HFF-Myc (cell line): Measurements from ENCODE around the gene TPST2.

ENCODE experiments used
- DNase-seq: peaks from one replicate; pipeline ENCODE4 v3.0.0-alpha.2; 2011; ENCODE audit warnings: low read depth; ENCODE audit errors: extremely low read depth
- H3K4me3 ChIP-seq: replicated peaks from 2 replicates; pipeline ENCODE4 v1.5.1; 2011; ENCODE audit warnings: low read depth, mild to moderate bottlenecking, control low read depth, low read length
- TF ChIP-seq, protein P1 (sequence below): IDR thresholded peaks from 2 replicates; pipeline ENCODE4 v1.5.1; 2012; ENCODE audit warnings: mild to moderate bottlenecking, low read depth, low read length, control low read depth; ENCODE audit errors: missing control alignments

TPST2 gene

DNA sequence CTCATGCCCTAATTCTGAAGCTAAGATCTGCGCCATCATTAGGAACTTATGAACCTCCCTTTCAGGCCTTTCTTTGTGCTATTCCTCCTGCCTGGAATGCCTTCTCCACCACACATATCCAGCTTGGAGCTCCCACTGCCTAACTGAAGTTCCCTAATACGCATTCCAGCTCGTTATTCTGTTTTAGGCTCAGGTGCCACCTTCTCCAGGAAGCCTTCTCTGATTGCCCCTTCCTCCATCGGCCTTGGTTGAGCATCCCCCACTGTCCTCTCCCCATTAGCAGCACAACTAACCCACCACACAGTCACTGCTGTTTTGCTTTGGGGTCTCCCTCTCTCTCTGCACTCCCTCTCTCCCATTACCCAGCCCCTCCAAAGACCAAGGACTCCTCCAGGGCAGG is 22.7 kb upstream of the TPST2 start:
- no peak overlapping the region for H3K4me3 ChIP-seq
- no peak for DNase-seq
- TF ChIP-seq, protein P1, sequence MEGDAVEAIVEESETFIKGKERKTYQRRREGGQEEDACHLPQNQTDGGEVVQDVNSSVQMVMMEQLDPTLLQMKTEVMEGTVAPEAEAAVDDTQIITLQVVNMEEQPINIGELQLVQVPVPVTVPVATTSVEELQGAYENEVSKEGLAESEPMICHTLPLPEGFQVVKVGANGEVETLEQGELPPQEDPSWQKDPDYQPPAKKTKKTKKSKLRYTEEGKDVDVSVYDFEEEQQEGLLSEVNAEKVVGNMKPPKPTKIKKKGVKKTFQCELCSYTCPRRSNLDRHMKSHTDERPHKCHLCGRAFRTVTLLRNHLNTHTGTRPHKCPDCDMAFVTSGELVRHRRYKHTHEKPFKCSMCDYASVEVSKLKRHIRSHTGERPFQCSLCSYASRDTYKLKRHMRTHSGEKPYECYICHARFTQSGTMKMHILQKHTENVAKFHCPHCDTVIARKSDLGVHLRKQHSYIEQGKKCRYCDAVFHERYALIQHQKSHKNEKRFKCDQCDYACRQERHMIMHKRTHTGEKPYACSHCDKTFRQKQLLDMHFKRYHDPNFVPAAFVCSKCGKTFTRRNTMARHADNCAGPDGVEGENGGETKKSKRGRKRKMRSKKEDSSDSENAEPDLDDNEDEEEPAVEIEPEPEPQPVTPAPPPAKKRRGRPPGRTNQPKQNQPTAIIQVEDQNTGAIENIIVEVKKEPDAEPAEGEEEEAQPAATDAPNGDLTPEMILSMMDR = no peak

DNA sequence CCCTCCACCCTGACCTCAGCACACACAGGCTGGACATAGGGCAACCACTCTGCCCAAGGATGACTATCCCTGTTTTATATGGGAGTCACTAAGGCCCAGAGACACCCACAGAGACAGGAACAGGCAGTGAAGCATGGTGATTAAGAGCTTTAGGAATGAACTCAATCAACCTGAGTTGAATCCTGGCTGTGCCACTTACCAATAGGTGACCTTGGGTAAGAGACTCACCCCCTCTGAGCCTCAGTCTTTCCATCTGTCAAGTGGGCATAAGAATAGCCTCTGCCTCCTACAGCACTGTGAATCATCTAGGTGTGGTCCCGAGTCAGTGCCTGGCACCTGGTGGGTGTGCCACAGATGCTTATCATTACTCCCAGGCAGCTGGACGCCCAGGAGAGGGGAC is 21.1 kb upstream of the TPST2 start:
- H3K4me3 ChIP-seq = no peak overlapping the region
- DNase-seq = no peak
- TF ChIP-seq, protein P1 = no peak

DNA sequence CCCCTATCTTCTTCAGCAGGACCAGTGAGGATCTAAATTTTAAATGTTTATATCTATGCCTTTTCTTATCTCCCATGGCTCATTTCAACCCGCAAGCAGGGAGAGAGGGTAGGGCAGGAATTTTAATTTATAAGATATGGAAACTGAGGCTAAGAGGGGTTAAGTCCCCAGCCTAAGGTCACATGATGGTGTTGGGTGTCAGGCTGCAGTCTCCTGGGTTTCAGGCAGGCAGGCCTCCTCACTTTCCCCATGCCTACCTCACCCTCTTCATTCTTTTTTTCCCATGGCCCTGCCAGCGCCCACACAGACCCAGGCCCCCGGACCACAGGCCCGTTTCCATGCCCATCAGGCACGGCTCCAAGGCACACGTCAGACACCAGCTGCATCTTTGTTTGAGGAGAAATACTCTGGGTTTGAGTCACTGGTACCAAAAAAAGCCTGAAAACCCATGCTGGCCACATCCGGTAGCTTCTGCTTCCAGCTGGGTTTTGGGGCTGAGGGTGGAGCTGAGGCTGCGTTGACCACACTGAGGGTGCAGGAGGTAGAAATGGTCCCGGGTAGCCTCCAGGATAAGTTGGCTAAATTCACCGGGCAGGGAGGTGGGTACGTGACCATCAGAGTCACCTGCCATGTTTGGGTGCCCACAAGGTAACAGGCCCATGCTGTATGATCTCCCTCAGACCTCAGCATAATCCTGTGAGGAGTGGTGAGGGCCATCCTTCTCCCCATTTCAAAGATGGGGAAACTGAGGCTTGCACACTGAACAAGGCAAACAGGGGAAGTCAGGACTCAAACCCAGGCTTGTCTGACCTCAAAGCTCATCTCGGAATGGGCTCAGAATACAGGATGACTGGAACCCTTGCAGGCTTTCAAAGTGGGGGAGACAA is 20.4 kb upstream of the TPST2 start:
- H3K4me3 ChIP-seq = no peak overlapping the region
- peak; percentile 87 for DNase-seq
- TF ChIP-seq, protein P1 = no peak

DNA sequence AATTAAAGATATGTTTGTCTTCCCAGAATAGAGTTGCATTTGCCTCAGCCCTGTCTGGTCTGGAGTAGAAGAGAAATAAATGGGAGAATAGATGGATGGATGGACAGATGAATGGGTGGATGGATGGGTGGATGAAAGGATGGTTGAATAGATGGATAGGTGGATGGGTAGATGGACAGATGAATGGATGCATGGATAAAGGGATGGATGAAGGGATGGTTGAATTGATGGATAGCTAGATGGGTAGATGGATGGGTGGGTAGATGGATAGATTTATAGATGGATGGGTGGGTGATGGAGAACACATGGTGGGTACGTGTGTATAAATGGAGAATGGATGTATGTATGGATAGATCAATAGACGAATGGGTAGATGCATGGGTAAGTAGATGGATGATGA is 19.4 kb upstream of the TPST2 start:
- DNase-seq = no peak
- H3K4me3 ChIP-seq = no peak overlapping the region
- TF ChIP-seq, protein P1 = no peak

DNA sequence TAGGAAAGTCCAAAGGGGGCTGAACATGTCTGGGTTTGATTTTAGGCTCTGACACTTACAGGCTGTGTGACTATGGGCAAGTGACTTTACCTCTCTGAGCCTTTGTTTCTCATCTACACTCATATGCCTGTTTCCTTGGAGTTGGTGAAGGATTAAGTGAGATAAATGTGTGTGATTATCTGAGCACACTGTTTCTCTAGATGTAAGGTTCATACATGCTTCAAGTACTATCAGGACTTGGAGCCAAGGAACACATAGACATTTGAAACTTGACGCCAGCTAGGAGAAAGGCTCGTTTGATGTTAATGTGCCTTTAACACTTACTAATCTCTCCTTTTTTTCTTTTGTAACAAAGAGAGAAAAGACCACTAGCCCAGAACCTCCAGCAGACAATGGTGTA is 18.2 kb upstream of the TPST2 start:
- no peak for DNase-seq
- TF ChIP-seq, protein P1 = no peak
- H3K4me3 ChIP-seq = no peak overlapping the region

DNA sequence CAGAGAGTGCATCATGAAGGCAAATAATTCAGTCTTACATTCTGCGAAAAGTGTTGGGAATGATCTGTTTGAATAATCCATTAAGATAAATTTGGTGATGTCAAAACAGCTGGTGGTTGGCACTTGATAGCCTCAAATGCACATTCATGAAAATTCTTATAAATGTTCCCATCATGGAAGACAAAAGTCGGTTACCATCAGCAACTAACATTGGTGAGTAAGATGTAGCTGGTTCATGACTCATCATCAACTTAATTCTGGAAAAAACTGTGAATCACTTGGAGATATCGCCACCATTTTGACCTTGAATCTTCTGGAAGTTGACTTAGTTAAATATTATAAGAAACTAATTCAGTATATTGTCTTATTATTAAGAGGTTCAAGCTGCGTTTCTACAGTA is 16.7 kb upstream of the TPST2 start:
- no peak overlapping the region for H3K4me3 ChIP-seq
- no peak for DNase-seq
- TF ChIP-seq, protein P1 = no peak

DNA sequence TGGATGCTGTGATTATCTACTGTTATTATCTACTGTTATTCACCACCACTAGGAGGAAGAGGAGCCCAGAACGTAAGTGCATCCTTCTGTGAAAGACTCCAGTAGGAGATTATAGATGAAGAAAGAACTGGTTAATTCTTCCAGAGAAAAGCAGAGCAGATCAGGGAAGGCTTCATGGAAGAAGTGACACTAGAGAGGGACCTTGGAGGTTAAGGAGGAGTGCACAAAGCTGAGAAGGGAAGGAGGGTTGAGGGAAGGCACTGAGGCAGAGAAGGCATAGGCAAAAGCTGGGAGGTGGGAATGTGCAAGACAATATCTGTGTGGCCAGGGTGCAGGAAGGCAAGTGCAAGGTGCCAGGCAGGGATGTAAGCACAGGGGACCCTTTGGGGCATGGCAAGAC is 14.4 kb upstream of the TPST2 start:
- TF ChIP-seq, protein P1 = no peak
- no peak overlapping the region for H3K4me3 ChIP-seq
- no peak for DNase-seq
